Tibial nerve (tissue), 4 donors: ENCODE measurements around the gene TXNIP.

Experiments used
- CTCF ChIP-seq, 5 experiments: fragments of 200-600 bp in 3 of 5; fragments of 450-650 bp in 2 of 5; sonication (generic) in 3 of 5; IDR thresholded peaks; one replicate each; pipeline ENCODE4 v1.5.1; 2016 to 2019; ENCODE audit warnings: antibody characterized with exemption in 5 of 5, mild to moderate bottlenecking in 3 of 5, moderate library complexity in 2 of 5
- EP300 ChIP-seq, 2 donors: sonication (generic); formaldehyde crosslinking; IDR thresholded peaks; one replicate each; pipeline ENCODE4 v1.6.1; 2017; ENCODE audit warnings: antibody characterized with exemption in 2 of 2, mild to moderate bottlenecking in 1 of 2

GRCh38 chr1:145983206-145983675 lies 13.1 kb downstream of the TXNIP start:
- no peak for TF ChIP-seq CTCF (IDR thresholded peaks at IDR 0.05)
- TF ChIP-seq EP300 (IDR thresholded peaks at IDR 0.05), result peak in 1 of 2 donors; percentile 17
